Superior temporal gyrus (tissue), 1 donor: ENCODE results near the gene ADCY2.

Source experiments
- DNase-seq: peaks from one replicate; pipeline ENCODE4 v3.0.0-alpha.2; 2016; ENCODE audit errors: extremely low spot score

Gene ADCY2

GRCh38 chr5:7741415-7742065, 345.6 kb downstream of the ADCY2 start:
- DNase-seq, result no peak

GRCh38 chr5:7742241-7742656, 346.3 kb downstream of the ADCY2 start:
- no peak for DNase-seq

GRCh38 chr5:7745882-7746610, 350.1 kb downstream of the ADCY2 start:
- peak; percentile 86 for DNase-seq

- DNase-seq, result no peak
Measured at GRCh38 chr5:7747728-7748127, 351.8 kb downstream of the ADCY2 start.

GRCh38 chr5:7749626-7750025, 353.7 kb downstream of the ADCY2 start:
- DNase-seq, result no peak

- no peak for DNase-seq
Measured at GRCh38 chr5:7751874-7752273, 355.9 kb downstream of the ADCY2 start.

GRCh38 chr5:7753181-7753580, 357.2 kb downstream of the ADCY2 start:
- DNase-seq, result no peak

GRCh38 chr5:7753596-7753995, 357.7 kb downstream of the ADCY2 start:
- DNase-seq, result no peak

GRCh38 chr5:7754490-7754889, 358.6 kb downstream of the ADCY2 start:
- DNase-seq, result no peak

GRCh38 chr5:7754997-7755596, 359.2 kb downstream of the ADCY2 start:
- no peak for DNase-seq

- no peak for DNase-seq
Measured at GRCh38 chr5:7755958-7756357, 360.0 kb downstream of the ADCY2 start.

GRCh38 chr5:7756453-7756852, 360.5 kb downstream of the ADCY2 start:
- DNase-seq, result no peak

GRCh38 chr5:7759257-7759871, 363.4 kb downstream of the ADCY2 start:
- DNase-seq, result no peak

- DNase-seq, result no peak
Measured at GRCh38 chr5:7759951-7760580, 364.1 kb downstream of the ADCY2 start.

GRCh38 chr5:7762267-7762666, 366.3 kb downstream of the ADCY2 start:
- no peak for DNase-seq

GRCh38 chr5:7763621-7764072, 367.7 kb downstream of the ADCY2 start:
- no peak for DNase-seq

- DNase-seq, result no peak
Measured at GRCh38 chr5:7764452-7764851, 368.5 kb downstream of the ADCY2 start.

GRCh38 chr5:7770436-7770835, 374.5 kb downstream of the ADCY2 start:
- DNase-seq, result no peak

GRCh38 chr5:7772141-7772540, 376.2 kb downstream of the ADCY2 start:
- no peak for DNase-seq

GRCh38 chr5:7773178-7773577, 377.2 kb downstream of the ADCY2 start:
- DNase-seq, result no peak

- DNase-seq, result no peak
Measured at GRCh38 chr5:7776442-7776841, 380.5 kb downstream of the ADCY2 start.
